ENCODE measurements around the gene LRRC38.

The LRRC38 gene

DNA sequence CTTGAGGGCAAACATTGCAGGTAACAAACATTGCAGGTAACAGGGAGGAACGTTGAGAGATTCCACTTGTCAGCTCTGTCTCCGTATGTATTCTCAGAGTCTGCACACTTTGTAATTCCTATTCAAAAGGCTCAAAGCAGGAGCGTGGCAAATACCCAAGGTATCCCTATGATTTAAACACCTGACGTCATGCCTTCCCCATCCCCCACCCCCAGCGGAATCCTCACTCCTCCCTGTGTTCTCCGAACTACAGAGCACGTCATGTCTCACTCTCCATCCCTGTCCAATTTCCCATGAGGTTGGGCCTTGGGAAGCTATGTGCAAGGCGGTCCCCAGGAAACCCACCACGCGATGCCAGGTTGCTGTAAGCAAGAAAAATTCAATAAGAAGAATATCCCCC lies 2.8 kb upstream of the LRRC38 start:
- no peak for DNase-seq

- no peak for DNase-seq
Measured at GRCh38 chr1:13514821-13515220, 1.0 kb upstream of the LRRC38 start.

GRCh38 chr1:13513063-13513894 lies 524 bp downstream of the LRRC38 start:
- no peak for DNase-seq

DNA sequence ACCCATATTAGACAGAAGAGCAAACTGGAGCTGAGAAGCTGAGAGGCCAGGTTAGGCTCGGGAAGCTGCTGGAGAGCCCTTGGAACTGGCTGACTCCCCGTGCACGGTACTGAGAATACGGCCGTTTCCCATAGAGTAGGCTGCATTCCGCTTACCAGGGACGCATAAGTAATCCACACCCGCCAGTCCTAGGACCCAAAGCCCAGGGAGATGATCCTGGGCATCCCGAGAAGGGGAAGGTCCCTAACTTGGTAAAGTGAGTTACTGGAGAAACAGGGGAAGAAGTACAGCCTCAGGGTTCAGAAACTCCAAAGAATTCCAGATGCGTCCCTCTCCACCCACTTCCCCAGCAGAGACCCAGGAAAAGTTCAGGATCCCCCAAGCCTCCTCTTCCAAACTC lies 1.3 kb downstream of the LRRC38 start:
- no peak for DNase-seq

DNA sequence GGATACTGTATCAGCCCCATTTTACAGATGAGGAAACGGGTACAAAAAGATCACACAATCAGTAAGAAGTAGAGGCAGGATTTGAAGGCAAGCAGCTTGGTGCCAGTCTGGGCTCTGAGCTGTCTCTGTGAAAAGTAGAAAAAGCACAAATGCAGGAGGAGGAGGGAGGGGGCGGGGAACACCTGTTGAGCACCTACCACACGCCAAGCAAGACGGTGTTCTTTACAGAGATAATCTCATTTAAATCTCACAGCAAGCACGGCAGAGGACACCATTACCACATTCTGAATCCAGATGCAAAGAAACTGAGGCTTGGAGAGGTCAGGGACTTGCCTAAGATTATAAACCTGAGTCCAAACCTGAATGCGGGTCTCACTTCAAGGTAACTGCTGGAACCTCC lies 3.3 kb downstream of the LRRC38 start:
- DNase-seq, result no peak

GRCh38 chr1:13507075-13507474 lies 6.7 kb downstream of the LRRC38 start:
- DNase-seq, result no peak

DNA sequence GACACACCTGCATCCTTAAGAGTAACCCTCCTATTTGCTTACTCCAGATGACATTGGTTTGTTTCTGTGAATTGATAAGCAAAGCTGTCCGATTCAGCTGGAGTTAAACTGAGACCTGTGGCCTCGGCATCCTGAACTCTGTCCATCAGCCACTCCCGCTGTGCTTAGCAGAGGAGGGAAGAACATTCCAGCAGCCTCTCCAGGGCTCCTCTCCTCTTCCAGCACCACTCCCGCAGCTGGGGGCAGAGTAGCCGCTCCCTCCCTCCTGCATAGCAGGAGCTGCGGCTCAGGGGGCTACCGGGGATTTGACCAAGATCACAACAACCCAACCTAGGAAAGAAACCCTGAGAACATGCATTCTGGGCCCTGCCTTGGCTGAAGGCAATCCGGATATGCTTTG lies 8.8 kb downstream of the LRRC38 start:
- no peak for DNase-seq

DNA sequence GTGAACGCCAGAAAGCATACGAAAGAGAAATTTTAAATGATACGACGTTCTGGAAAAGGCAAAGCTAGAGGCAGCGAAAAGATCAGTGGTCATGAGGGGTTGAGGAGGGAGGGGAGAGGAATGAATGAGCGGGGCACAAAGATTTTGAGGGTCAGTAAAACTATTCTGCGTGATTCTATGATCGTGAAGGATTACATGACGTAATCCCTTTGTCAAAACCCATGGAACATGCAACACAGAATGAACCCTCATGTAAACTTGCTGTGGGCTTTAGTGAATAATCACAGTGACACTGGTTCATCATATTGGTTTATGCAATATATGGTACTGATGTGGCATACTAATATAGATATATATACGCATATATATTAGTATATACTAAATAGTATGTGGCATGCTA lies 13.0 kb downstream of the LRRC38 start:
- no peak for DNase-seq

DNA sequence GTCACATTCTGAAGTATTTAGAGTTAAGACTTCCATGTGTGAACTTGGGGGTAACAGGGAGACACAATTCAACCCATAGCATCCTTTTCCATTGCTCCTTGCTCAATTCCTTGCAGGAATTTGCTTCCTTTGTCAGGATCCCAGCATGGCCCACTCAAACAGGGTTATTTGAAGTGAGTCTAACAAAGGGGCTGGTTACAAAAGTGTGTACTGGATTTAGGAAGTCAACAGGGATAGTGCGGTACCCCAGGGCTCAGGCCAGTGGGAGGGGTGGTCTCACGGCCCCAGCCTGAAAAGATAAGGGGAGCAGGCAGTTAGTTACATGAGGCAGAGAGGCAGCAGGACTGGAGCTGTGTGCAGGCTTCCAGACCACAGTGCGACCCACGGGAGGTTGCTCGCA lies 14.4 kb downstream of the LRRC38 start:
- DNase-seq, result no peak

GRCh38 chr1:13498553-13498952 lies 15.2 kb downstream of the LRRC38 start:
- DNase-seq, result no peak

GRCh38 chr1:13495186-13495585 lies 18.6 kb downstream of the LRRC38 start:
- DNase-seq, result no peak

DNA sequence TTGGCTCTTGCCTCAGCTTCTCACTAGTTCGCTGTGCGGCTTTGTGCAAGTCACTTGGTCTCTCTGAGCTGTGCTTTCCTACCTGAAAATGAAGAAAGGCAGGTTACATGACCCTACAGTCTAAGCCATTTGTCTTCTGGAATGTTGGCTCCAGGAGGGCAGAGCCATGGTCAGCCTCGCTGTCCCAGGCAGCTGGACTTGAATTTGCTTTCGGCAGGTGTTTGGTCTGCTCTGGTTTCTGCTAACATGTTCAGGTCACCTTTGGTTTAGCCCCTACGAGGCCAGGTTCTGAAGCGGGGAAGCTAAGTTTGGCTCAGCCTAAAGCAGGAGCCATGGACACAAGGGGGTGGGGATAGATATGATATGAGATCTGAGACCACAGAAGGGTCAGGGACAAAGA lies 19.1 kb downstream of the LRRC38 start:
- DNase-seq, result no peak

- DNase-seq, result no peak
Measured at GRCh38 chr1:13494025-13494424, 19.8 kb downstream of the LRRC38 start.

- DNase-seq, result no peak
Measured at GRCh38 chr1:13492711-13493110, 21.1 kb downstream of the LRRC38 start.

DNA sequence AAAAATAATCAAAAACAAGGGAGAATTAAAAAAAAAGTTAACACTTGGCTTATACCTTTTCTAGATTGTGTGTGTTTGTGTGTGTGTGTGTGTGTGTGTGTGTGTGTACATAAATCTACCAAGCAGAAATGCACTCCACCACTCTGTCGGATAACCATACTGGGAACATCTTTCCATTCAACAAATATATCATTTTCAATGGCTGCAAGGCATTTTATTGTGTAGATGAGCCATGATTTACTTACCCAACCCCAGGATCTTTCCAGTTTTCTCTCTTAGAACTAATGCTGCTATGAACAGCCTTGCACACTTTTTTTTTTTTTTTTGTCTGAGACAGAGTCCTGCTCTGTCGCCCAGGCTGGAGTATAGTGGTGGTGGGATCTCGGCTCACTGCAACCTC lies 25.8 kb downstream of the LRRC38 start:
- DNase-seq, result no peak

DNA sequence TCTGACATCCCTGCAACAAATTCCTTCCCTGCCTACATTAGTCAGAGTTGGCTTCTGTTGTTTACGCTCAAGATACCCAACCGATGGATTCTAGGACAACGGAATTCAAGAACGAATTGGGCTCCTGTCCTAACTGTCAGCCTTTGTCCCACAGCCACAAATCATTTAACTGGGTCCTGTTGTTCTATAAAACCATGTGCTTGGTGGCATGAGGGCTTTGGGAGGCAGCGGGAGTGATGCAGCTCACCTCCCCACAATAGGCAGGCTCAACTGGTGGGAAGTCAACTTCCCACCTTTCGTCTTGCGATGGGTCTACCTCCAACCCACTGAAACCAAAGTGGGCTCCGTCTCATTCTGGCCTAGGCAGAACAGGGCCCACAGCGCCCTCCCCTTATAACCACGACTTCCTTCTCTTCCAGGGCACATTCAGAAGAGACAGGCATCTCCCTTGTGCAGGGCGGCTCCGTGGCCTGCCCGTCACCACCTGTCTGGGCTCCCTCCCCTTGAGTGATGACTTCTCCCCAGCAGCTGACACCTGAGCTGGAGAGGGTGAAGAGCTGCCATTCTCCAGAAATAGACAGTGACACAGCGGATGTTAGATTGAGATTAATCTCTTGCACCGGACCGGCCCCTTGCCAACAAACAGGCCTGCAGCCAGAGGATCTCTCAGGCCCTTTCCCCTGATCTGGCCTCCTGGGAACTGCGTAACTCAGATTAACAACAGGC lies 26.5 kb downstream of the LRRC38 start:
- no peak for DNase-seq

GRCh38 chr1:13483946-13484345 lies 29.9 kb downstream of the LRRC38 start:
- DNase-seq, result no peak

- DNase-seq, result no peak
Measured at GRCh38 chr1:13482600-13482999, 31.2 kb downstream of the LRRC38 start.

- no peak for DNase-seq
Measured at GRCh38 chr1:13479171-13479856, 34.5 kb downstream of the LRRC38 start.

GRCh38 chr1:13478692-13479091 lies 35.1 kb downstream of the LRRC38 start:
- no peak for DNase-seq

- DNase-seq, result no peak
Measured at GRCh38 chr1:13469343-13469742, 44.5 kb downstream of the LRRC38 start.

- no peak for DNase-seq
Measured at GRCh38 chr1:13465515-13465914, 48.3 kb downstream of the LRRC38 start.

- no peak for DNase-seq
Measured at GRCh38 chr1:13462682-13463081, 51.1 kb downstream of the LRRC38 start.

- no peak for DNase-seq
Measured at GRCh38 chr1:13461977-13462376, 51.8 kb downstream of the LRRC38 start.
